Activated B cell treated with CpG ODN at 0.5 μM for 24 hours (primary cell): ENCODE results near the gene CASZ1. TPM values are rescaled to one million over a fixed set of nuclear protein-coding genes. Genes with fewer than 3 reads are reported as not detected.

Experiments
- ATAC-seq: fragments of 200-7000 bp; cut with Tn5 transposase; one replicate; pipeline ENCODE4 v1.10.0; 2021; ENCODE audit warnings: low read depth, mild to moderate bottlenecking, moderate library complexity
- CTCF ChIA-PET: fragments of 350-600 bp; sonication (Branson Sonifier 250); formaldehyde crosslinking; loops from one replicate; lab custom pipeline; 2021; ENCODE audit warnings: antibody characterized with exemption; lab: Charles Lee
- POLR2A ChIA-PET: fragments of 350-600 bp; sonication (Branson Sonifier 250); formaldehyde crosslinking; loops from one replicate; lab custom pipeline; 2021; ENCODE audit warnings: antibody characterized with exemption; lab: Charles Lee
- DNase-seq: peaks from one replicate; pipeline ENCODE4 v3.0.0; 2022
- H3K27ac Mint-ChIP-seq: one replicate; pipeline ENCODE4 v1.8.0; 2020; ENCODE audit warnings: mixed read lengths
- H3K27me3 Mint-ChIP-seq: one replicate; pipeline ENCODE4 v1.8.0; 2021; ENCODE audit warnings: mixed read lengths
- H3K36me3 Mint-ChIP-seq: one replicate; pipeline ENCODE4 v1.8.0; 2021; ENCODE audit warnings: low read depth, mixed read lengths
- H3K4me1 Mint-ChIP-seq: one replicate; pipeline ENCODE4 v1.8.0; 2021; ENCODE audit warnings: mixed read lengths
- H3K4me3 Mint-ChIP-seq: one replicate; pipeline ENCODE4 v1.8.0; 2020; ENCODE audit warnings: mild to moderate bottlenecking, mixed read lengths
- H3K9me3 Mint-ChIP-seq: one replicate; pipeline ENCODE4 v1.8.0; 2020; ENCODE audit warnings: mixed read lengths
- CTCF ChIP-seq: fragments of 200-600 bp; IDR thresholded peaks from one replicate; pipeline ENCODE4 v1.8.0; 2022; ENCODE audit warnings: antibody characterized with exemption, mild to moderate bottlenecking
- intact Hi-C: fragments of 100-400 bp; cut with micrococcal nuclease; formaldehyde crosslinking; loops from one replicate; pipeline ENCODE4 v1.15.1; 2024
- total RNA-seq: library from RNA; stranded (reverse); gene quantifications from 2 replicates; pipeline ENCODE4 v1.2.3, GENCODE V29; 2022

CASZ1 gene
- total RNA-seq, 1 donor from 2014 or later = 35.6 TPM

- TF ChIP-seq CTCF = no peak
- H3K4me1 Mint-ChIP-seq = no peaks in the 10 kb centered on the region
- DNase-seq (no peak), ATAC-seq (no peak)
- no peak overlapping the region for H3K4me3 Mint-ChIP-seq
- no peaks in the 10 kb centered on the region for H3K36me3 Mint-ChIP-seq
- CTCF ChIA-PET = no interaction called here
- no peaks in the 10 kb centered on the region for H3K9me3 Mint-ChIP-seq
- POLR2A ChIA-PET = no interaction called here
- H3K27me3 Mint-ChIP-seq = peaks cover 18% of the 10 kb centered on the region
- intact Hi-C loops = no loop called here
- no peak overlapping the region for H3K27ac Mint-ChIP-seq
These were observed 19.4 kb upstream of the CASZ1 start for GRCh38 chr1:10815858-10816195.

- Mint-ChIP-seq H3K4me1 (no peaks in the 10 kb centered on the region), H3K9me3 (no peaks in the 10 kb centered on the region), H3K27ac (no peak overlapping the region), H3K36me3 (no peaks in the 10 kb centered on the region), H3K27me3 (peaks cover 18% of the 10 kb centered on the region), H3K4me3 (no peak overlapping the region)
- DNase-seq (no peak), ATAC-seq (no peak)
- intact Hi-C loops = no loop called here
- ChIA-PET CTCF (no interaction called here), POLR2A (no interaction called here)
- no peak for TF ChIP-seq CTCF
These were observed 18.8 kb upstream of the CASZ1 start for GRCh38 chr1:10814976-10815857.

GRCh38 chr1:10814312-10814711 lies 17.9 kb upstream of the CASZ1 start:
- no peak for TF ChIP-seq CTCF
- Mint-ChIP-seq H3K27ac (no peak overlapping the region), H3K4me3 (no peak overlapping the region), H3K36me3 (no peaks in the 10 kb centered on the region), H3K4me1 (no peaks in the 10 kb centered on the region), H3K9me3 (no peaks in the 10 kb centered on the region), H3K27me3 (peaks cover 22% of the 10 kb centered on the region)
- no peak for DNase-seq
- ChIA-PET POLR2A (no interaction called here), CTCF (no interaction called here)
- no peak for ATAC-seq
- intact Hi-C loops = no loop called here

- ATAC-seq (no peak), DNase-seq (no peak)
- Mint-ChIP-seq H3K4me1 (no peaks in the 10 kb centered on the region), H3K9me3 (no peaks in the 10 kb centered on the region), H3K4me3 (no peak overlapping the region), H3K36me3 (no peaks in the 10 kb centered on the region), H3K27ac (no peak overlapping the region), H3K27me3 (peaks cover 23% of the 10 kb centered on the region)
- TF ChIP-seq CTCF = no peak
- ChIA-PET CTCF (no interaction called here), POLR2A (no interaction called here)
- intact Hi-C loops = no loop called here
These were observed 17.4 kb upstream of the CASZ1 start for GRCh38 chr1:10813799-10814198.

GRCh38 chr1:10812387-10812915 lies 16.0 kb upstream of the CASZ1 start:
- ATAC-seq (no peak), DNase-seq (no peak)
- ChIA-PET POLR2A (no interaction called here), CTCF (no interaction called here)
- H3K4me3 Mint-ChIP-seq = no peak overlapping the region
- intact Hi-C loops = no loop called here
- H3K27me3 Mint-ChIP-seq = peaks cover 23% of the 10 kb centered on the region
- TF ChIP-seq CTCF = no peak
- no peaks in the 10 kb centered on the region for H3K4me1 Mint-ChIP-seq
- H3K36me3 Mint-ChIP-seq = no peaks in the 10 kb centered on the region
- no peaks in the 10 kb centered on the region for H3K9me3 Mint-ChIP-seq
- no peak overlapping the region for H3K27ac Mint-ChIP-seq
